Measurements from ENCODE around the gene MGARP. TPM values are rescaled to one million over a fixed set of nuclear protein-coding genes. Genes with fewer than 3 reads are reported as not detected.

Gene MGARP
- total RNA-seq, 2 experiments from 2014 or later = 2.6 TPM; not detected in 1

DNA sequence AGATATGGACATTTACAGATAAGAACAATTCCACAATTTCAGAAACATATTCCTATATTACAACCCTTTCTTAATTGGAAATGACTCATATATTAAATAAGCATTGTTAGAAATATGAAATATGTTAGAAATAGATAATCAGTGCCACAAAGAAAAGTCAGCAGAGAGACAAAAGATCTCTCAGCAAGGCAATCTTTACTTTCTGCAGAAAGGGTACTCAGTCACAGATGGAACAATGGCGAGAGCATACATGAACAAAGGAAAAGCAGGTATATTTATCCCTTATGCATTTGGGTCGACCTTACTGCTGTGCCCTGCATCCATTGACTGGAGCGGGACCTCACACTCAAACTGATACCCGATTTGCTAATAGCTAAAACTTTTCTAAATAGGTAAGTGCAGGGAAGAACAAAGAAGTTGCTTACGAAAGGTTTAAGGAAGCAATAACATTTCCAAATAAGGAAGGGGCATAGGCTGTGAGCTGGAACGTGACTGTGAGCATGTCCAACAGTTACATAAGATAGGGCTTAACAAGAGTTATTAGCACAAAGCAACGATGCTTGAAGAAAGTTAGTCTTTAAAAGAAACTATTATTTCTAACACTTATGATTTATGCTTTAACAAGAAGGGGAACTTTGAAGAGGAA is 40.8 kb downstream of the MGARP start:
- H3K27ac ChIP-seq (ENCODE audit: low read depth, low read length, poor library complexity, severe bottlenecking) = no peak overlapping the region
- peaks cover 3% of the 10 kb centered on the region; the same call in 1 of the 2 replicates for H3K36me3 ChIP-seq (ENCODE audit: insufficient read depth, low read length)
- DNase-seq (ENCODE audit: low spot score) = no peak
- ChIA-PET POLR2A (interaction anchor here (1.2 to 1.8 kb wide), 2 partner anchors 27 to 37 kb away, joined by 3 to 7 read pairs; no protein-coding TSS in a partner anchor), CTCF (ENCODE audit: unreplicated experiment) (no interaction called here)
- TF ChIP-seq EZH2phosphoT487 (IDR thresholded peaks at IDR 0.05; ENCODE audit: borderline replicate concordance, low read depth, low read length) = no peak
- TF ChIP-seq, protein P1, sequence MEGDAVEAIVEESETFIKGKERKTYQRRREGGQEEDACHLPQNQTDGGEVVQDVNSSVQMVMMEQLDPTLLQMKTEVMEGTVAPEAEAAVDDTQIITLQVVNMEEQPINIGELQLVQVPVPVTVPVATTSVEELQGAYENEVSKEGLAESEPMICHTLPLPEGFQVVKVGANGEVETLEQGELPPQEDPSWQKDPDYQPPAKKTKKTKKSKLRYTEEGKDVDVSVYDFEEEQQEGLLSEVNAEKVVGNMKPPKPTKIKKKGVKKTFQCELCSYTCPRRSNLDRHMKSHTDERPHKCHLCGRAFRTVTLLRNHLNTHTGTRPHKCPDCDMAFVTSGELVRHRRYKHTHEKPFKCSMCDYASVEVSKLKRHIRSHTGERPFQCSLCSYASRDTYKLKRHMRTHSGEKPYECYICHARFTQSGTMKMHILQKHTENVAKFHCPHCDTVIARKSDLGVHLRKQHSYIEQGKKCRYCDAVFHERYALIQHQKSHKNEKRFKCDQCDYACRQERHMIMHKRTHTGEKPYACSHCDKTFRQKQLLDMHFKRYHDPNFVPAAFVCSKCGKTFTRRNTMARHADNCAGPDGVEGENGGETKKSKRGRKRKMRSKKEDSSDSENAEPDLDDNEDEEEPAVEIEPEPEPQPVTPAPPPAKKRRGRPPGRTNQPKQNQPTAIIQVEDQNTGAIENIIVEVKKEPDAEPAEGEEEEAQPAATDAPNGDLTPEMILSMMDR (conservative IDR thresholded peaks at IDR 0.05; ENCODE audit: low read length) = no peak
- no peaks in the 10 kb centered on the region for H3K79me2 ChIP-seq (ENCODE audit: insufficient read depth, low read depth, low read length)
- no peak overlapping the region for H3K4me2 ChIP-seq (ENCODE audit: low read length)
- no peaks in the 10 kb centered on the region for H4K20me1 ChIP-seq (ENCODE audit: insufficient read depth, low read length)
- H2AFZ ChIP-seq (ENCODE audit: low read length) = no peak overlapping the region
- peaks cover 52% of the 10 kb centered on the region for H3K4me1 ChIP-seq (ENCODE audit: insufficient read depth, low read length, poor library complexity, severe bottlenecking)
- intact Hi-C loops (cut with micrococcal nuclease; ENCODE audit: unreplicated experiment) = no loop called here
- peaks cover 36% of the 10 kb centered on the region for H3K9me3 ChIP-seq (ENCODE audit: low read length)
- H3K4me3 ChIP-seq (ENCODE audit: low read depth, low read length, poor library complexity, severe bottlenecking) = no peak overlapping the region
- no TSS peak for BruUV-seq (replicated peaks)
- H3K9me2 ChIP-seq (ENCODE audit: insufficient read depth, low read length) = no peaks in the 10 kb centered on the region

DNA sequence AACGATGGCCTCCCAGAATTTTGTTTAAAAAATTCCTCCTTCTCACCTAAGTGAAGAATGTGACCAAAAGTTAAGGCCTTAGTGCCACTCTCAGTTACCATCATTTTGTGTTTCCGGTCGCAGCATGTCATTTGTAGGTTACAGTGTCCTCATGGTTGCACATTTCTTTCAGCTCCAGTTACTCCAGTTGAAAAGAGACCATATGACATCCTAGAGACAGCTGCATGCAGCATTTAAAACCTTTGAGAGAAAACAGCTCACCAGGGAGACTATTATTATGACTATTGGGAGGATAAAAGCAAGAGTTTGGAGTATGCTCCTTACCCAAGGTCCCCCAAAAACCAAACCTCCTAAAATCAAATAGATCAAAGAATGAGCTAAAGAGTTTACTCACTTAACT is 45.8 kb downstream of the MGARP start:
- peak overlapping the region; percentile 80 for H2AFZ ChIP-seq (ENCODE audit: low read length)
- peaks cover 77% of the 10 kb centered on the region for H3K4me1 ChIP-seq (ENCODE audit: insufficient read depth, low read length, poor library complexity, severe bottlenecking)
- H3K9me3 ChIP-seq (ENCODE audit: low read length) = peaks cover 31% of the 10 kb centered on the region
- ChIA-PET CTCF (ENCODE audit: unreplicated experiment) (no interaction called here), POLR2A (interaction anchor here (0.6 to 3.4 kb wide), 14 partner anchors 14 to 106 kb away, joined by 3 to 22 read pairs (median 4); partner anchors contain the start of gene NAA15)
- no peak for TF ChIP-seq EZH2phosphoT487 (IDR thresholded peaks at IDR 0.05; ENCODE audit: borderline replicate concordance, low read depth, low read length)
- TF ChIP-seq, protein P1 (conservative IDR thresholded peaks at IDR 0.05; ENCODE audit: low read length) = no peak
- H3K36me3 ChIP-seq (ENCODE audit: insufficient read depth, low read length) = peaks cover 3% of the 10 kb centered on the region; the same call in 1 of the 2 replicates
- intact Hi-C loops (cut with micrococcal nuclease; ENCODE audit: unreplicated experiment) = loop anchor here (5.0 kb wide), 2 partner anchors 218 to 323 kb away; partner anchors contain the start of genes RAB33B and SETD7
- no peaks in the 10 kb centered on the region for H4K20me1 ChIP-seq (ENCODE audit: insufficient read depth, low read length)
- peak overlapping the region; percentile 92 for H3K27ac ChIP-seq (ENCODE audit: low read depth, low read length, poor library complexity, severe bottlenecking)
- no peaks in the 10 kb centered on the region for H3K79me2 ChIP-seq (ENCODE audit: insufficient read depth, low read depth, low read length)
- DNase-seq (ENCODE audit: low spot score) = no peak
- BruUV-seq (replicated peaks) = no TSS peak
- H3K4me2 ChIP-seq (ENCODE audit: low read length) = peak overlapping the region; percentile 64
- no peaks in the 10 kb centered on the region for H3K9me2 ChIP-seq (ENCODE audit: insufficient read depth, low read length)
- H3K4me3 ChIP-seq (ENCODE audit: low read depth, low read length, poor library complexity, severe bottlenecking) = no peak overlapping the region

DNA sequence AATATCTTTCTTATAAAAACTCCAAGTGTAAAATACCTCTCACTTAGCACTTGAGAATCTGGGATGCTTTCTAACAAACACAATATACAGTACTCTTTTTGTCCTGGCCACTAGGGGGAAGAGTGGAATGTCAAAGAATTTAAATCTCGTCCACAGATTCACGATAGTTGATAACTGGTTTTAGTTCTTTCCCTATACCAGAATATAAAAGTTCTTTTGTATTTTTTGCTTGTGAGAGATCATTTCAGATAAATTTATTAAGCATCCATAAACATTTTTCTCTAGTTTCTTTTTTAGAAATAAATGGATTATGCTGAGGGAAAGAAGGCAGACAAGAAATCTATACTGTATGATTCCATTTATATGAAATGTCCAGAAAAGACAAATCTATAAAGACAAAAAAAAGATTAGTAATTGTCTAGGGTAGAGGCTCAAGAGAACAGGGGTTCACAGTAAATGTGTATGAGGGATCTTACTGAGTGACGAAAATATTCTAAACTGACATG is 50.4 kb downstream of the MGARP start:
- DNase-seq (ENCODE audit: low spot score) = peak; percentile 75
- Histone ChIP-seq H2AFZ (ENCODE audit: low read length) (peak overlapping the region; percentile 46; the same call in 1 of the 2 replicates), H3K79me2 (ENCODE audit: insufficient read depth, low read depth, low read length) (no peaks in the 10 kb centered on the region), H3K9me2 (ENCODE audit: insufficient read depth, low read length) (no peaks in the 10 kb centered on the region), H3K36me3 (ENCODE audit: insufficient read depth, low read length) (no peaks in the 10 kb centered on the region), H3K9me3 (ENCODE audit: low read length) (no peaks in the 10 kb centered on the region), H3K4me1 (ENCODE audit: insufficient read depth, low read length, poor library complexity, severe bottlenecking) (peaks cover 76% of the 10 kb centered on the region), H3K4me3 (ENCODE audit: low read depth, low read length, poor library complexity, severe bottlenecking) (no peak overlapping the region), H4K20me1 (ENCODE audit: insufficient read depth, low read length) (no peaks in the 10 kb centered on the region), H3K27ac (ENCODE audit: low read depth, low read length, poor library complexity, severe bottlenecking) (peak overlapping the region; percentile 29), H3K4me2 (ENCODE audit: low read length) (peak overlapping the region; percentile 17; the same call in 1 of the 2 replicates)
- POLR2A ChIA-PET = interaction anchor here (0.7 to 3.6 kb wide), 3 partner anchors 11 to 223 kb away, joined by 3 to 22 read pairs (median 6); no protein-coding TSS in a partner anchor
- intact Hi-C loops (cut with micrococcal nuclease; ENCODE audit: unreplicated experiment) = loop anchor here (2.0 to 5.0 kb wide), 4 partner anchors 45 to 328 kb away; partner anchors contain the start of genes RAB33B and SETD7
- no TSS peak for BruUV-seq (replicated peaks)
- TF ChIP-seq, protein P1 (conservative IDR thresholded peaks at IDR 0.05; ENCODE audit: low read length) = peak; percentile 88
- TF ChIP-seq EZH2phosphoT487 (IDR thresholded peaks at IDR 0.05; ENCODE audit: borderline replicate concordance, low read depth, low read length) = no peak
- CTCF ChIA-PET (ENCODE audit: unreplicated experiment) = no interaction called here
